Fibroblast of skin of right biceps (primary cell): ENCODE measurements around the gene TTLL10.

Experiments used
- DNase-seq: peaks from one replicate; pipeline ENCODE4 v3.0.0-alpha.2; 2013

Gene TTLL10

DNA sequence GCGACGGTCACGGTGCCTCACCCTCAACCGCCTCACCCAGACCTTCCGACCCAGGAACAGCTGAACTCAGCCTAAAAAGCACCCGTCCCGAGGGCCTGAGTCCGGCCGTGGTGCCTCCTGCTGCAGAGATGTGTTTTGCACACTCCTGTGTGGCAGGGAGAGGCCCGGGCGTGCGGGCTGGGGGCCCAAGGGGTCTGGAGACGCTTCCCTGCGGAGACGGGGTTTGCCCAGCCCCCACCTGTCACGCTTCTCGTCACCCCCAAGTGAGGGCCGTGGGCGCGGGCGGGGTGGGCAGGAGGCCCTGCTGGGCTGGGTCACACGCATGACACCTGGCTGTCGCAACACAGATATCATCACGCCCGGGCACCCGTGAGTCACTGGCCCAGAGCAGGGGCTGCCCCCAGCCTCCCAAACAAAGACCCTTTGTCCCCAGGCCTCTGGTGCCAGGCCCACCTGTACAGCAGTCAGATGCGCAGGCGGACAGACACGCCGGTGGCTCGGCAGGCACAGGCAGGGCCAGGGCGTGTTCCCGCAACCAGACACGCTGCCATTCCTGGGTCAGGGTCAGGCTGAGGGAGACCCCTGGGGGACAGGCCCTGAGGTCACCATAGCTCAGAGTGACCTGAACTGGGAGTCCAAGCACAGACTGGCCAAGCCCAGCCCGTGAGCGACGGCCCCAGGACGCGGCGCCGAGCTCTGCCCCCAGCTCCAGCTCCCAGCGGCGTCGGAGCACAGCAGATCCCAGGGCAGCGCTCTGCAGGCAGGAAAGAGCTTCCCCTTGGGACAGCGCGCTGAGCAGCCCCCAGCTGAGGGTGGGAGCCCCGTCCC is 64.4 kb downstream of the TTLL10 start:
- no peak for DNase-seq

DNA sequence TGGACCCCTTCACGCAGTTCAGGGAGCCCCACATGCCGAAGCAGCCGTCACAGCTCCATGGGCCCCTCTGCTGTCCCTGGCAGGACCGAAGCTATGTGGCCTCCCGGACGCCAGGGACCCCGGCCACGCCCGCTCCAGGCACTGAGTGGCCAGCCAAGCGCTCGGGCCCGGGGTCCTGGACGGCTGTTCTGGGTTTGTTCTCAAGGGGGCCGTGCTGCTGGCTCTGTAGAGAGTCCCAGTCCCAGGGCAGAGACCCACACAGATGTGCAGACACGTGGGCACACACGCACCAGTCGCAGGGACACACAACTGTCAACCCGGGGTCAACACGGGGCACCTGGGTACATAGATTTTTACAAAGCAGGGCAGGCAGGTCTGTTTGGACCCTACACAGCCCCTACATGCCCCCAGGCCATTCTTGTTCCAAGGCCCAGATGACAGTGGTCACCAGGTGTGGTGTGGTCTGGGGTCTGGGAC is 65.1 kb downstream of the TTLL10 start:
- no peak for DNase-seq

DNA sequence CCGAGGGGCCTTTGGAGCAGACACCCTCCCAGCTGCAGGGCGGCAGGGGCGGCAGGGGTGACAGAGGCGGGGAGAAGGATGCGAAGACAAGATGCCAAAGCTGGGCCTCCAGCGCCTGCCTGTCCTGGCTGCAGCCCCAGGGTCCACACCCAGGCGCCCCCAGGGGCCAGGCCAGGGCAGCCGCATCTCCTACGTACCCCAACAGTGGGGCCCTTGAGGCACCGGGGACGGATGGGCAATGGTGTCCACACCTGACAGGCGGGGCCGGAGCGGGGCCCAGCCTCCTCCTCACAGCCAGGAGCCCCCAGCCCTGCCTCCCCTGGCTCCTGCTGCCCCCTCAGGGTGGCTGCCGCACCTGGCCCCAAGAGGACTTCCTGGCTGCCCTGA is 65.5 kb downstream of the TTLL10 start:
- DNase-seq = no peak

DNA sequence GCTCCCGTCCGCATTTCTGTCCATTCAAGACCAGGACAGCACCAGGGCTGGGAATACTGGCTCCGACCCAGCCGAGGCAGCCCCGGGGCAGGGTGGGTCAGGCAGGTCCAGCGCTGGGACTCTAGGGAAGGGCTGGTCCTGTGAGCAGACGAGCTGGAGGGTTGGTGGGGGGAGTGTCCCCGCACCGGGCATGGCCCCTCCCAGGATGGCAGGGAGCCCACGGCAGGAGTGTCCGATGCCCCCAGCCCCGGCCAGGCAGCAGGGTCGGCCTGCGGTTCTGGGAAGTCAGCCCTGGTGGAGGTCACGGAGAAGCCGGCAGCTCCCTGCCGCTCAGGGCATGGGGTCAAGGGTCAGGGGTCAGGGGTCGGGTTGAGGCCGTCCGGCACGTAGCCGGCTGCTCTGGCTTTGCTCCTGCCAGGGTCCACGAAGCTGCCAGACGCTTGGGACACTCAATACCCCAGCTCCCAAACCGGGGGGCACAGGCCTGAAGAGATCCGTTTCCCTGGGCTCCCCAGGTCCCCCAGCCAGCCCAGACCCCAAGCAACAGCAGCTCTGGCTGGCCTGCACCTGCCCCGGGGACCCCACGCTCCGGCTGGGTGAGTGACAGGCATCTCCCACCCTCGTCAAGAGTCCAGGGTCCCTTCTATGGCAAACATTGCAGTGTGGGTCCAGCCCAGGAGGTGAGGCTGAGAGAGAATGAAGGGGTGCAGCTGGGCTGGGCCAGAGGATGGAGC is 66.1 kb downstream of the TTLL10 start:
- no peak for DNase-seq

DNA sequence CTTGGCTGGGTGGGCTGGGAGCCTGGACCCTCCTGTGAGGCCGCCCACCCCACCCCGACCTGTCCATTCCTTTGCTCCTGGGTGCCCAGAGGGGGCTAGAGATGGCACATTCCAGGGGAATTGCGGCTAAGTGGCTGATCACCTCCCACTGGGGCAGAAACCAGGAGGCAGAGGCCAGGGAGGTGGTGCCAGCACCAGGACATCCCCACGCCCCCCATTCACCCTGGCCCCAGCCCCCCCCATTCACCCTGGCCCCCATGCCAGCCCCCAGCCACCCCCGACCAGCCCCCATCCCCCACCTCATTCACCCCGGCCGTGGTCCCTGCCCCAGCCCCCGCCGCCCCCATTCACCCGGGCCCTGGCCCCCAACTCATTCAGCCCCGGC is 66.7 kb downstream of the TTLL10 start:
- DNase-seq = no peak

DNA sequence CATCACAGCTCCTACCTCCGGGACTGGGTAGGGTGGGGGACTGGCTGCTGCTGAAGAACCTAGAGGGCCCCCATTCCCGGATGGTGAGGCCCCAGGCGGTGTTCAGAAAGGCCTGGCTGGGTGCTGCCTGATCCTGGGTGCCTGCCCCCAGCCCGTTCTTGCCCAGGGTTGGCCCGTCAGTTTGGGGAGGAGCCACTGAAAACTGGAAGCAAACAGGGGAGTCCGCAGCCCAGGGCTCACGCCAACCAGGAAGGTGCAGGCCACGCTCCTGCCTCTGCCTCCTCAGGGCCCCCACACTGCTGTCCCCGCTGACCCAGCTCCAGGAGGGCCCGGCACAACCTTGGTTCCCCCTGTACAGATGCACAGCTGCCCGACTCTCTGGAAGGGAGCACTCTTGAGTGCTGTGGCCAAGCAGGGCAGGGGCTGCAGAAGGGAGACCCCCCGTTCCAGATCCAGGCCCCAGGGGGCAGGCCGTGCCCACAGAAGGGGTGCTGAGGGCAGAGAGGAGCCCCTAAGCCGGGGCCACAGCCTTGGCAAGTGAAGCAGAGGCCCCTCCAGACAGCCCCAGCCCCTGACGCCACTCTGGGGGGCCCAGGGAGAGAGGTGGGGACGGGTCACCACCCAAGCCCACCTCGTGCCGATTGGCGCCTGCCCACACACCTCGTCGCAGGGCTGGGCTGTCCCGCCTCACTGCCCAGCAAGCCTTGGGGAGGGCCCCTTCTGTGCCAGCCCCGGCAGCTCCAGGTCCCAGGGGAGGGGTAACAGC is 67.3 kb downstream of the TTLL10 start:
- DNase-seq = peak; percentile 11

DNA sequence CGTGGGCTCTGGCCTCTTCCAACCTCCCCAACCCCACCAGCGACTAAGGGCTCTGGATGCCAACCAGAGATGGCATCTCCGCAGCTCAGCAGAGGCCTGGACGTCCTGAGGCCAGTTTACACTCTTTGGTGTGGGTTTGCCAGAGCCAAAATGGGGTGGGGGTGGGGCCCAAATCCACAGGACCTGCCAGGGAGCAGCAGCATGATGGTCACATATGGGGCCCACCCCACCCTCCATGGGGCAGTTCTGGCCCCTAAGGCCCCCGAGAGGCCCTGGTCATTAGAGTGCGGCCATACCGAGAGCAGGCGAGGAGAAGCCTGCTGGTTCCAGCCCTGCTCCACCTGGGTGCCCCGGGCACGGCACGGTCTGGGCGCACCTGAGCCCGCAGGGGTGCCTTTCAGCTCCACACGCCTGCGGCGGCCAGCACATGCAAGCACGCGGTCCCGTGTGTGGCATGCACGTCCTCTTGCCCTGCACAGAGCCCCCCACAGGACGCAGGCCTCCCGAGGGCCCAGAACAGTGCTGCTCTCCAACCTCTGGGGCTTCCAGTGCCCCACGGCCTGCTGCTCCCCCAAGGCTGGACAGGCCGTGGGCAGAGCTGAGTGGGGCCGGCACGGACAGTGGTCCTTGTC is 68.0 kb downstream of the TTLL10 start:
- no peak for DNase-seq

DNA sequence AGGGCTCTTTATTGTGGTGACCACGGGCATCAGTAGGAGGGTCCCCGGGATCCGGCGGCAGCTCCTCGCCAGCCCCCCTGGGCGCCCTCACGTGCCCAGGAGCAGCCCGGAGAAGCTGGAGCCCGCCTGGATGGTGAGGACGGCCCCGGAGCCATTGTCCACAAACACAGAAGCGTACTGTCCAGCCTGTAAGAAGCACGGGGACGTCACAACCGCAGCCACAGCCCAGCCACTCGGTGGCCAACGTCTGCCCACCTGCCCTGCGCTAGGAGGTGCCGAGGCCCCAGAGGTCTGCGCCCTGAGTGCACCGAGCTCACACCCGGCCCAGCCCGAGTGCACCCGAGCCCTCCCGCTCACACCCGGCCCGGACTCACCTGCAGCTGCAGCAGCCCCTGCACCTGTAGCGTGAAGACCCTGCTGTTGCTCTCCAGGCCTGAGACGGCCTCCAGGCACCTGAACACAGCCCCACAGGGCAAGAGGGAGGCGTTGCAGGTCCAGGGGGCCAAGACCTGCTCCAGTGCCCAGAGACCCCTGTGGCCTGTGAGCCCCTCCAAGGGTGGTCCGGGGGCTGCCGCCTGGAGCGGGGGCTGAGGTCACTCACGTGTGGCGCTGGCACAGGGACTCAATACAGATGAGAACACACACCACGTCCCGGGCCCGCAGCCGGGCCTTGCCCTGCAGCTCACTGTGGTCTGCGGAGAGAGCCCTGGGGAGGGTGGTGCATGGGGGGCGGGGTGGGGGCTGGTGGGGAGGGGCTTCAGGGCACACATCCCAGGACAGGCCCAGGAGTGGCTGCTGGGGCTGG is 69.0 kb downstream of the TTLL10 start:
- no peak for DNase-seq

DNA sequence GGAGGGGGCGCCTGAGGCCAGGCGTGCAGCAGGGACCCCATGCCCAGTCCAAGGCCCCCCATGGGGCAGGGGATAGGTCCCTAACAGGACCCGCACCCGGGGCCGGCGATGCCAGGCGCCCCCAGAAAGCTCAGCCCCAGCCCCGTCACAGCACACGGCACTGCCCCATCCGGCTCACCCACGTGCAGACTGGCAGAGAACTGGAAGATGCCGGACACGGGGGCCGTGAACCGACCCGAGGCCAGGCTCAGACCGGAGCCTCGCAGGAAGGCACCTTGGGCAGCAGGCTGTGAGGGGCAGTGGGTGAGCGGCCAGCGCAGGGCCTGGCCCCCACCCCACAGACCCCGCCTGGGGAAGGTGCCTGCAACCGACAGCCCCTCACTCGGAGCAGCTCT is 69.6 kb downstream of the TTLL10 start:
- no peak for DNase-seq

DNA sequence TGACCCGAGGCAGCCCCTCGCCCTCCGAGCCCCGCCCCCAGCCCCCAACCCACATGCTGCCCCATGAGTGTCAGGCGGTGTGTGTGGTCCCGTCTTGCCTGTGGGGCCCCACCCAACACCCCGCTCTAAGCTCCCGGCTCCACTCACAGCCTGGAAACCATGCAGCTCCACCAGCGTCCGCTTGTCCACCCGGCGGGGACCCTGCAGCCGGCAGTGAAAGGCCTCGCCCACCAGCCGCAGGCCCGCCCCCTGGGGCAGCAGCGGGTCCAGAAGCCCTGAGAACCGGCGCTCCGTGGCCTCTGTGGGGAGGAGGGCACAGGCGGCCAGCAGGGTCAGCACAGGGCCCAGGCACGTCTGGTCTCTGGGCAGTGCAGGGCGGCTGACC is 70.1 kb downstream of the TTLL10 start:
- no peak for DNase-seq

DNA sequence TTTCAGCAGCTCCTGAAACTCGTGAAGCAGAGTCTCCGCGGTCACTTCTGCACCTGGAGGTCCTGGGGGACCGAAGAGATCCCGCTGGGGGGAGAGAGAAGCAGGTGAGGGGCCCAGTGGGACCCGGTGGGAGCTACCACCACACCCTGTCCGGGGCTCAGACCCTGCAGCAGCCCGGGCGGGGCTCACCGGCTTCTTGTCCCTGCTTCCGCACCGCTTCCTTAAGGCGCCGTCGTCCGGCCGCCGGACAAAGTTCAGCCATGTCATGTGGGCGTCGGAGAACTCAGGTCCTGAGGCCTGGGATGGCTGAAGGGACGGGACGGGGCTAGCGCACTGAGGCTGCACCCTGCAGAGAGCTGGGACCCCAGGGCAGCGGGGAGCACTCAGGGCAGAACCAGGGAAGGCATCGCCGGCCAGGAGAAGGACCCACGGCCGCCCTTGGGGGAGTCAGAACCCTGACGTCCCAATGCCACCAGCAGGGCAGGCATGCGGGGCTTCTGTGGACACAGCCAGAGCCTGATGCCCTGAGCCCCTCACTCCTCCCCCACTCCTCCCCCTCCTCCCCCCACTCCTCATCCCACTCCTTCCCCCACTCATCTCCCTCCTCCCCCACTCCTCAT is 70.6 kb downstream of the TTLL10 start:
- DNase-seq = no peak

DNA sequence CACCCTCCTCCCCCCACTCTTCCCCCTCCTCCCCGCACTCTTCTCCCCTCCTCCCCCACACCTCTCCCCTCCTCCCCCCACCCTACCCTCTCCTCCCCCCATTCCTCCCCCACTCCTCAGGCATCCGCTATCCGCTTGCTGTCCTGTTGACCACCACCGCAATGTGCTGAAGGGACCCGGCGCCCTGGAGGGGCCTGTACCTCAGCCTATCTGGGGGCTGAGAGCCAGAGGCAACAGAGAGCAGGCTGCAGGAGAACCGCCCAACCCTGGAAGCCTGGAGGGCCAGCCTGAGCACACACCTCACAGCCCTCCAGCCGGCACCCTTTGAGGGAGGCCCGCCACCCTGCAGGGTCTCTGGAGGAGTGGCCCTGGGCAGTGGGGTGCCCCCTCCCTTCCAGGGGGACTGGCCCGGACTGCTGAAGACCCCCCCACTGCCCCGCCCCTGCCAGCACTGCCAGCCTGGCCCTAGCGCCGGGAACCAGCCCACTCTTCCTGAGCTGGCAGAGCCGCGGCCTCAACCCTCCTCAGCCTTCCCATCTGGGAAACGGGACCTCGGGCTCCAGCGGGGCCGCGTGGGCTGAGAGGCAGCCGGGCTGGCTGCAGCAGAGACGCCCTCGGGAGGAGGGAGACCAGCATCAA is 71.6 kb downstream of the TTLL10 start:
- DNase-seq = no peak

DNA sequence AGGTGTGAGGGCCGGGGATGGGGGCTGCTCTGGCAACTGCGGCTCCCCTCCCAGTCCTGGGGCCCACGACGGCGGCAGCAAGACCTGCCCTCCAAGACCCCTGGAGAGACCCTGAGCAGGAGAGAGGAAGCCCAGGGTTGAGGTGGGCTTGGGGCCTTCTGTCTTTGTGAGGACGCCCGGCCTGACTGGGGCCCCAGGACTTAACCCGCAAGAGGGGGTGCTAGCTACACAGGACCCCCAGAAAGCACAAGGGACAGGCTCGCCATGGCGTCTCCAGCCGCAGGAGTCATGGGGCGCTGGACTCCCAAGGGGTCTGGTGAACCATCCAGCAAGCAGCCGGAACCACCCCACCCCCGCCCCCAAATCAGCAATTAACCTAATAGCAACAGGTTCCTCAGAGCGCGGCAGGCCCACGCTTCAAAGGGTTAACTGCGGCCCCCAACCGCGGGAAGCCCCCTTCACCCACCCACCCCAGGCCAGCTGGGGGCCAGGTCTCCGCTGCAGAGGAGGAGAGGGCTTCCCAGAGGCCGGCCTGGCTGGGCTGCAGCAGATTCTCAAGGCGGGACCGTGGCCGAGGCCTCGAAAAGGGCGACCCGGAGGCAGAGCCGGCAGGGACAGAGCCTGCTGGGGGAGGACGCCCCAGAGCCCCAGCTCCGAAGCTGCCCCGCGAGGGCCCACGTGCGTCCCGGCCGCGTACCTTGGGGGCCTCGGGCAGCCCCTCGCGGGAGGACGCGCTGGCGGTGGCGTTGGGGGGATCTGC is 72.3 kb downstream of the TTLL10 start:
- no peak for DNase-seq

DNA sequence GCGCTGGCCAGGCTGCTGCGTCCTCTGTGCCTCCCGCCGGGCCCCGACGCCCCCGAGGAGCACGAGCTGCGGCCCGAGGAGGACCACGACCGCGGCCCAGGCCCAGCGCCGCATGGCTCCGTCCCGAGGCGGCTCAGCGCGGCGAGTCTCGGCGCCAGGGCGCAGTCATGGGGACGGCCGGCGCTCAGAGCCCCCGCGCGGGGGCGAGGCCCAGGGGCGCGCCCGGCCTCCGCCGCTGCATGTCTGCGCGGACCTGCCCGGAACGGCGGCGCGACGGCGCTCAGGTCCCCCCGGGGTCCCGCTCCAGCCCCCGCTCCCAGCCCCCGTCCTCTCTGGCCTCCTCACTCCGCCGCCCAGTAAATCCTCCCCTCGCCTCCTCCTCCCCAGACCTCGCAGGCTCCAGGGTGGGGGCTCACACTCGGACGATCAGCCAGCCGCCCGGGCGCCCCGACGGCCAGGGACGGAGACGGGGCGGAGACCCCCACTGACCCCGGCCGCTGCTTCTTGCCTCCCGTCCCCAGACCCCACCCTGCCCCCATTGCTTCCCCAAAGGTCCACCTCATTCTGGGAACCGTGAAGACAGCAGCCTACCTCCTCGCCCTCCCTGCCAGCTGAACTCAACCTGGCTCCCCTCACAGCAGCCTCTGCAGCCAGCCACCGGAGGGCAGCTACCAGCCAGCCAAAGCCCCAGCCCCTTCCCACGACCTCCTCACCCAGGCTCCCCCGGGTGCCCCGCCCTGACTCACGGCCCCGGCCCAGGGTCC is 73.1 kb downstream of the TTLL10 start, which contains the start of gene C1QTNF12:
Gene C1QTNF12, minus strand, starts transcription at position 146 of the 764 bp plus-strand sequence. Its CDS starts 32 bp downstream, at position 114.
- DNase-seq = no peak

DNA sequence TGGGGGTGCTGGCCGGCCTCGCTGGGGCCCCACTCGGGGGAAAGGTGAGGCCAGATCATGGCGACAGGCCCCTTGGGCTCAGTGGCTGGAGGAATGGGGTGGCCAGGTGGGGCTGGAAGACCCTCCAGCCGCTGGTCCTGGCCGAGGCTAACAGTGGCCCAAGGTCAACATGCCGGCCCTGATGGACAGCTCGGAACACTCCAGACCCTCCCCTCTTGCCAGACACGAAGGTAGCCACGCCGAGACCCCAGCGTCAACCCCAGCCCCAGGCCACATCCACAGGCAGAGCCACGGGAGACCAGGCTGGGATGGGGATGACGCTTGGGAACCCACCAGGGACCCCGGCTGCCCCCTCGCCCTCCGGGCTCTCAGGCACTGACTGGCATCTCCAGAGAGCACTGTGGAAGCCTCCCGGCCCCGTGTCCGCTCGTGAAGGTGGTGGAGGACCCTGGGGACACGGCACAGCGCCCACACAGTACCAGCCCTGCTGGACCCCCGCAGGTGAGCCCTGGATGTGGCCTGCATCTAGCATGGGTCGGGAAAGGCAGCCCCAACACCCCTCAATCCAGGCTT is 73.7 kb downstream of the TTLL10 start:
- no peak for DNase-seq
